ENCODE data around the gene DNAJC5. TPM values are rescaled to one million over a fixed set of nuclear protein-coding genes. Genes with fewer than 3 reads are reported as not detected.
A peak's percentile ranks its signal among the peaks of the same experiment; 100 is the strongest.

DNAJC5 gene
- total and polyA plus RNA-seq, 2 donors from 2014 or later = 24.4 to 52.3 TPM

DNA sequence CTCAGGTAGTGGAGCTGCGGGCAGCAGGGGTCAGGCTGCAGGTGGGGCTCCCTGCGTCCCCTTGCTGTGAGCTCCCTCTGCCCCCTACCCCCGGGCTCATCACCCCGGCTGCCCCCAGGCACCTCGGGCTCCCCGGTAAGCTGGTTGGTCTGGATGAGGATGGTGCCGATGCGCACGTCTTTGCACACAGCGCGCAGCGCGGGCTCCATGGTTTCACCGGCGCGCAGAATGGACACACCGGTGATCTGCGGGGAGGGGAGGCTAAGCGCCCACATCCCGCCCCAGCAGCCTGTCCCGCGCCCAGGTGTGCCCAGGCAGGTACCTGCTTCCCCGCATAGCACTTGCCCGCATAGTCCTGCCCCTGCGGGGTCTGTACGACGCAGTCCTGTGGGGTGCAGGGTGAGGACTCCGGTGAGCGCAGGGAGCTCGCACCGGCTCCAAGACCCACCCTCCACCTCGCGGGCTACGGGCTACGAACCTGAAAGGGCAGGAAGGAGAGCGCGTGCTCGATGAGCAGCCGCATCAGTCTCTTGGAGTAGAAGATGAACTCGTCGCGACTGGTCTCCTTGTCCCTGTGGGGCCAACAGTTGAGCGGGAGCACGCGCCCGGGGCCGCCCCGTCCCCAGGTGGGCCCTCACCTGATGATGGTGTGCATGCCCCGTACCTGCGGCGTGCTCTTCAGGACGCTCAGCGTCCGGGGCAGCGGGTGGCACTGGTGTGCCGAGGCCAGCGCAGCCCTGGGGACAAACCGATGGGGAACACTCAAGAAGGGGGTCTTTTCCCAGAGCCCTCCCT, 45.7 kb downstream of the DNAJC5 start:
- no peak overlapping the region for H3K4me3 ChIP-seq (ENCODE audit: low read length in 3 of 3)
- H3K4me1 ChIP-seq (ENCODE audit: control insufficient read depth in 2 of 3, insufficient read depth in 2 of 3, low read depth in 1 of 3, low read length in 3 of 3) = no peaks in the 10 kb centered on the region
- H3K36me3 ChIP-seq (ENCODE audit: control insufficient read depth in 2 of 3, insufficient read depth in 3 of 3, low read length in 3 of 3) = peaks cover 0 to 31% (median 7%) of the 10 kb centered on the region in 3 donors
- intact Hi-C loops (cut with DNase I) = no loop called here
- H3K9me3 ChIP-seq (ENCODE audit: control insufficient read depth in 2 of 3, insufficient read depth in 1 of 3, low read length in 3 of 3) = no peaks in the 10 kb centered on the region
- H3K9ac ChIP-seq (ENCODE audit: low read length in 3 of 3) = no peak overlapping the region
- H3K27me3 ChIP-seq (ENCODE audit: control insufficient read depth, insufficient read depth, low read length) = no peaks in the 10 kb centered on the region
- no peak overlapping the region for H3K27ac ChIP-seq (ENCODE audit: low read depth in 2 of 2, low read length in 2 of 2)
- TF ChIP-seq, protein P1, sequence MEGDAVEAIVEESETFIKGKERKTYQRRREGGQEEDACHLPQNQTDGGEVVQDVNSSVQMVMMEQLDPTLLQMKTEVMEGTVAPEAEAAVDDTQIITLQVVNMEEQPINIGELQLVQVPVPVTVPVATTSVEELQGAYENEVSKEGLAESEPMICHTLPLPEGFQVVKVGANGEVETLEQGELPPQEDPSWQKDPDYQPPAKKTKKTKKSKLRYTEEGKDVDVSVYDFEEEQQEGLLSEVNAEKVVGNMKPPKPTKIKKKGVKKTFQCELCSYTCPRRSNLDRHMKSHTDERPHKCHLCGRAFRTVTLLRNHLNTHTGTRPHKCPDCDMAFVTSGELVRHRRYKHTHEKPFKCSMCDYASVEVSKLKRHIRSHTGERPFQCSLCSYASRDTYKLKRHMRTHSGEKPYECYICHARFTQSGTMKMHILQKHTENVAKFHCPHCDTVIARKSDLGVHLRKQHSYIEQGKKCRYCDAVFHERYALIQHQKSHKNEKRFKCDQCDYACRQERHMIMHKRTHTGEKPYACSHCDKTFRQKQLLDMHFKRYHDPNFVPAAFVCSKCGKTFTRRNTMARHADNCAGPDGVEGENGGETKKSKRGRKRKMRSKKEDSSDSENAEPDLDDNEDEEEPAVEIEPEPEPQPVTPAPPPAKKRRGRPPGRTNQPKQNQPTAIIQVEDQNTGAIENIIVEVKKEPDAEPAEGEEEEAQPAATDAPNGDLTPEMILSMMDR (IDR thresholded peaks at IDR 0.05; ENCODE audit: borderline replicate concordance, extremely low read depth, insufficient read depth) = no peak
- FAIRE-seq = no peak
- peak in 2 of 5 donors; percentile 42 to 73 for DNase-seq

DNA sequence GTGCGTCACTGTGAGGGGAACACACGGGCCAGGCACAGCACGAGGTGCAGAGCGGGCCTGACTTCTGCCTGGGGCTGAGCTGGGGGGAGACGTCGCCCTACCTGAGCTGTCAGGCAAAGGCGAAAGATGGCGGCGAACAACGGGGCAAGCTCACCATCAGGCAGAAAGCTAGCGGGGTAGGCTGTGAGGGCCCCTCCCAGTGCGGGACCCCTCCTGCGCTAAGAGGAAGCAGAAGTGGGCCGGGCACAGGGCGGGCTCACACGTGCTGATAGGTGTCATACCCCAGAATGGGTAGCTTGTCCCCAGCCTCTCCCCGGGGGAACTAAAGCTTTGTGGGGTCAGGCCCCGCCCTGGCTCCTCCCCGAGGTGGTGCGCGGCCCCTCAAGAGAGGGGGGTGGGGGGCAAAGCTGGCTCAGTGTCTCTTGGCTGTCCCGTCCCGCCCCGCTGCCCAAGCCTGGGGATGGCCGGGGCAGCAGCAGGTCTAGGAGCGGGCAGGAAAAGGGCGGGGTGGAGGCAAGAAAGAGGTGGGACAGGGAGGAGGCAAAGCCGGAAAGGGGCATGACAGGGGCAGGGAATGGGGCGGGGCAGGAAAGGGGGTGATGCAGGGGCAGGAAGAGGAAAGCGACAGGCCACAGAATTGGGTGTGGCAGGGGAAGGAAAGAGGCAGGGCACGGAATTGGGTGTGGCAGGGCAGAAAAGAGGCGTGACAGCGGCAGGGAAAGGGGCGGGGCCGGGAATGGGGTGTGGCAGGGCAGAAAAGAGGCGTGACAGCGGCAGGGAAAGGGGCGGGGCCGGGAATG, 46.6 kb downstream of the DNAJC5 start:
- Histone ChIP-seq H3K4me3 (ENCODE audit: low read length in 3 of 3) (no peak overlapping the region), H3K9ac (ENCODE audit: low read length in 3 of 3) (no peak overlapping the region), H3K4me1 (ENCODE audit: control insufficient read depth in 2 of 3, insufficient read depth in 2 of 3, low read depth in 1 of 3, low read length in 3 of 3) (no peaks in the 10 kb centered on the region), H3K27me3 (ENCODE audit: control insufficient read depth, insufficient read depth, low read length) (no peaks in the 10 kb centered on the region), H3K36me3 (ENCODE audit: control insufficient read depth in 2 of 3, insufficient read depth in 3 of 3, low read length in 3 of 3) (peaks cover 0 to 28% (median 7%) of the 10 kb centered on the region in 3 donors), H3K9me3 (ENCODE audit: control insufficient read depth in 2 of 3, insufficient read depth in 1 of 3, low read length in 3 of 3) (no peaks in the 10 kb centered on the region), H3K27ac (ENCODE audit: low read depth in 2 of 2, low read length in 2 of 2) (peak overlapping the region in 1 of 2 donors; percentile 9)
- DNase-seq (peak in 2 of 5 donors; percentile 64 to 92), FAIRE-seq (no peak)
- intact Hi-C loops (cut with DNase I) = no loop called here
- TF ChIP-seq, protein P1 (IDR thresholded peaks at IDR 0.05; ENCODE audit: borderline replicate concordance, extremely low read depth, insufficient read depth) = no peak

DNA sequence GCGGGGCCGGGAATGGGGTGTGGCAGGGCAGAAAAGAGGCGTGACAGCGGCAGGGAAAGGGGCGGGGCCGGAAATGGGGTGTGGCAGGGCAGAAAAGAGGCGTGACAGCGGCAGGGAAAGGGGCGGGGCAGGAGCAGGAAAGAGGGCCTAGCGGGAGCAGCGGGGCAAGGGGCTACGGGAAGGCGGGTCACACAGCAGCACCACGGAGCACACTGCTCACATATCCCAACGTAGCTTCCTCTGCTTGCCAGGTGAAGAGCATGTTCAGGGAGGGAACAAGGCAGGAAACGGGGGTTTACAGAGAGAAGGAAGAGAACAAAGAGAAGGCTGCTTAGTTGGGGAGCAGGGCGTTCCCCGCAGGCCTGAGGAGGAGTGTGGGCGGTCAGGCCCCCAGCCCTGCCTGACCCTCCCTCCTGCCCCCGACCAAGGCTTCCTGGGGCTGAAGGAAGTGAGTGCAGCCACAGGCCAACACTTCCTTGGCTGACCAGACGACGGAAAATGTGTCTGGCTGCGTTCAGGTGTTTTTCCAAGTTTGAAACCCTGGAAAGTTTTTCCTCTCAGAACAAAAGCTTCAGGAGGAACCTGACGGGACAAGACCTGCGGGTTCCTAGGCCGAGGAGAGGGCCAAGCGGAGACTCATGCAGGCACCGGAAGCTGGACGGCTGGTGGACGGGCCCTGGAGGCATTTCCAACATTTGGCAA, 47.5 kb downstream of the DNAJC5 start:
- Histone ChIP-seq H3K4me3 (ENCODE audit: low read length in 3 of 3) (no peak overlapping the region), H3K27ac (ENCODE audit: low read depth in 2 of 2, low read length in 2 of 2) (no peak overlapping the region), H3K36me3 (ENCODE audit: control insufficient read depth in 2 of 3, insufficient read depth in 3 of 3, low read length in 3 of 3) (peaks cover 0 to 28% (median 7%) of the 10 kb centered on the region in 3 donors), H3K9ac (ENCODE audit: low read length in 3 of 3) (no peak overlapping the region), H3K27me3 (ENCODE audit: control insufficient read depth, insufficient read depth, low read length) (no peaks in the 10 kb centered on the region), H3K4me1 (ENCODE audit: control insufficient read depth in 2 of 3, insufficient read depth in 2 of 3, low read depth in 1 of 3, low read length in 3 of 3) (no peaks in the 10 kb centered on the region), H3K9me3 (ENCODE audit: control insufficient read depth in 2 of 3, insufficient read depth in 1 of 3, low read length in 3 of 3) (no peaks in the 10 kb centered on the region)
- intact Hi-C loops (cut with DNase I) = no loop called here
- TF ChIP-seq, protein P1 (IDR thresholded peaks at IDR 0.05; ENCODE audit: borderline replicate concordance, extremely low read depth, insufficient read depth) = no peak
- peak in 2 of 5 donors; percentile 65 to 77 for DNase-seq
- FAIRE-seq = no peak

Measured in kidney (tissue), 14 donors.